ENCODE results near the gene P2RY12.
A peak's percentile ranks its signal among the peaks of the same experiment; 100 is the strongest.
"Not testable (repeated sequence)": the region's sequence is repeated elsewhere in the genome, so short reads cannot be mapped to it uniquely, and the experiment has no call there.

The P2RY12 gene

DNA sequence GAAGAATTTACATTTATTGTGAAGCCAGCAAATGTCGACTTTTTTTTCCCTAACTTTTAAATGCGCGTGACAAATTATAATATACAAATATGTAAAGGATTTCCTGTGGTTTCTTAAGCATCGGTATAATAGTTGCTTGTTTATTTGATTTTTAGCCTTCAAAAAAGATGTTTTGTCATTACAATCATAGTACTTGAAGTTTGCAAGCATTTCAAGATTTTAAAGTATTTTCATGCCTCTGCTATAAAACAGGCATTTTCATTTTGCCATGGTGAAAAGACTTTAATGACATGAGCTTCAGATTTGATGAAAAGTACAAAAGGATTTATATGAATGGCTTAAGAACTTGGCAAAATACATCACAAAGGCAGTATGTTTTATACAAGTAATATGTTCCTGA is 9.4 kb upstream of the P2RY12 start:
- Histone ChIP-seq H3K36me3 (ENCODE audit: insufficient read depth, insufficient read length, low read length) (no peaks in the 10 kb centered on the region), H3K4me3 (ENCODE audit: insufficient read length, low read depth) (no peak overlapping the region), H3K27me3 (ENCODE audit: insufficient read depth, insufficient read length) (no peaks in the 10 kb centered on the region), H3K4me1 (ENCODE audit: insufficient read depth, insufficient read length) (no peaks in the 10 kb centered on the region), H3K9ac (ENCODE audit: insufficient read length, low read depth) (no peak overlapping the region), H3K9me3 (ENCODE audit: insufficient read depth, low read length) (peaks cover 12% of the 10 kb centered on the region)
- TF ChIP-seq YY1 (IDR thresholded peaks at IDR 0.05; ENCODE audit: insufficient read depth, insufficient read length), result no peak
- TF ChIP-seq ZNF274 (IDR thresholded peaks at IDR 0.05; ENCODE audit: low read depth, low read length), result no peak
- TF ChIP-seq SUZ12 (IDR thresholded peaks at IDR 0.05; ENCODE audit: extremely low read depth, insufficient read depth, insufficient read length), result no peak
- DNase-seq (ENCODE audit: low read depth, low spot score), result no peak

DNA sequence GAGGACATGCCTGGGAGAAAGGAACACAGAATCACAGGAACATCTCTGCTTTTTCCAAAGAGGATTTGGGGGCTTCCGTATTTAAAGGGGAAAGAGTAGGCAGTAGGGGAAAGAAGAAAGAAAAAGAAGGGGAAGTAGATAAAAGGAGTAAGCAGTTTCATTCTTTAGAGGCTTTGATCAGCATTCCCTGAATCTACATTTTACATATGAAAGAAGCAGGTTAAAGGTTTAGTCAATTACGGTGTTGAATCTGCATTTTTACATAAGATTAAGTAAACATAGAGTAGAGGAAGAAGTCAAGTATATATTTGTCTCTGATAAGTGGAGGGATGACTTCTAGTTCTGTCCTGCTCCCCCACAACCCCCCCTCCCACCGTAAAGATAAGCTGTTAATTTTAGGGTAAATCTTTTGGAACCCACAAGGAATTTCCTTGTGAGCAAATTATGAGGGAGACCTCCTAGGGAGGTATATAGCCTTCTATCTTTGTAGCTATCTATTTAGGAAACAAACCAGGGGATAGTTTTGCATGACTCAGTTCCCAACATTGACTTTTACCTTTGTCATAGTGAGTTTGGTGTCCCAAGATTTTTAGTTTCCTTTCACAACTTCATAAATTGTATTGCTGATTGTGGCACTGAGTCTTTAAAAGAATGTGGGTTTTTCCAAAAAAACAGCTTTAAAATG is 8.7 kb upstream of the P2RY12 start:
- H3K4me3 ChIP-seq (ENCODE audit: insufficient read length, low read depth), result no peak overlapping the region
- peaks cover 12% of the 10 kb centered on the region for H3K9me3 ChIP-seq (ENCODE audit: insufficient read depth, low read length)
- H3K4me1 ChIP-seq (ENCODE audit: insufficient read depth, insufficient read length), result no peaks in the 10 kb centered on the region
- peak; percentile 43 for DNase-seq (ENCODE audit: low read depth, low spot score)
- no peaks in the 10 kb centered on the region for H3K27me3 ChIP-seq (ENCODE audit: insufficient read depth, insufficient read length)
- H3K9ac ChIP-seq (ENCODE audit: insufficient read length, low read depth), result no peak overlapping the region
- no peaks in the 10 kb centered on the region for H3K36me3 ChIP-seq (ENCODE audit: insufficient read depth, insufficient read length, low read length)
- no peak for TF ChIP-seq ZNF274 (IDR thresholded peaks at IDR 0.05; ENCODE audit: low read depth, low read length)
- TF ChIP-seq SUZ12 (IDR thresholded peaks at IDR 0.05; ENCODE audit: extremely low read depth, insufficient read depth, insufficient read length), result no peak
- no peak for TF ChIP-seq YY1 (IDR thresholded peaks at IDR 0.05; ENCODE audit: insufficient read depth, insufficient read length)

DNA sequence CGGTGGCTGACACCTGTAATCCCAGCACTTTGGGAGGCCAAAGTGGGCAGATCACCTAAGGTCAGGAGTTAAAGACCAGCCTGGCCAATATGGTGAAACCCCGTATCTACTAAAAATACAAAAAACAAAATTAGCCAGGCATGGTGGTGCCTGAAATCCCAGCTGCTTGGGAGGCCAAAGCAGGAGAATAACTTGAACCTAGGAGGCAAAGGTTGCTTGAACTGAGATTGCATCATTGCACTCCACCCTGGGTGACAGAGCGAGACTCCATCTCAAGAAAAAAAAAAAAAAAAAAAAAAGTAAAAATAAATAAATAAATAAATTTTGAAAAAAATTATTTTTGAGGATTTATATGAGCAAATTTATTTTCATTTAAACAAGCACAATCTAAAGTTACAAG is 7.6 kb upstream of the P2RY12 start:
- H3K4me3 ChIP-seq (ENCODE audit: insufficient read length, low read depth); H3K27me3 ChIP-seq (ENCODE audit: insufficient read depth, insufficient read length); H3K9ac ChIP-seq (ENCODE audit: insufficient read length, low read depth); DNase-seq (ENCODE audit: low read depth, low spot score); H3K36me3 ChIP-seq (ENCODE audit: insufficient read depth, insufficient read length, low read length); H3K4me1 ChIP-seq (ENCODE audit: insufficient read depth, insufficient read length): not testable (repeated sequence)
- H3K9me3 ChIP-seq (ENCODE audit: insufficient read depth, low read length), result peaks cover 12% of the 10 kb centered on the region

DNA sequence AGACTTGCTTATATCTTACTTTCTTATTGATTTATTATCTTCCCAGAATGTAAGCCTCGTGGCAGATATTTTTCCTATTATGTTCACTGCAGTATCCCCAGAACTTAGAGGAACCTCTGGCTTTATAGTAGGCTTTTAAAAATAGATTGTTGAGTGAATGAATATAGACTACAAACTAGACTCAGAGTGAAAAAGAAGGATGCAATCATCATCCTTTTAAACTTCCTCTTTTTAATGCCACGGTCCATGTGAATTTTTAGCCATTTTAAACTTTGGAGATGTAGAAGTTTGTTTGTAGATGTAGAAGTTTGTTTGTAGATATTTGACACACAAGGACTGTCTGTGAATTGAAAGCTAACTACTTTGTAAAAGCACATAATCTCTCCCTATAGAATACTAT is 7.2 kb upstream of the P2RY12 start:
- H3K9me3 ChIP-seq (ENCODE audit: insufficient read depth, low read length), result peaks cover 12% of the 10 kb centered on the region
- no peak overlapping the region for H3K9ac ChIP-seq (ENCODE audit: insufficient read length, low read depth)
- peaks cover 5% of the 10 kb centered on the region for H3K36me3 ChIP-seq (ENCODE audit: insufficient read depth, insufficient read length, low read length)
- TF ChIP-seq ZNF274 (IDR thresholded peaks at IDR 0.05; ENCODE audit: low read depth, low read length) (no peak), YY1 (IDR thresholded peaks at IDR 0.05; ENCODE audit: insufficient read depth, insufficient read length) (no peak), SUZ12 (IDR thresholded peaks at IDR 0.05; ENCODE audit: extremely low read depth, insufficient read depth, insufficient read length) (no peak)
- H3K27me3 ChIP-seq (ENCODE audit: insufficient read depth, insufficient read length), result no peaks in the 10 kb centered on the region
- no peaks in the 10 kb centered on the region for H3K4me1 ChIP-seq (ENCODE audit: insufficient read depth, insufficient read length)
- no peak for DNase-seq (ENCODE audit: low read depth, low spot score)
- H3K4me3 ChIP-seq (ENCODE audit: insufficient read length, low read depth), result no peak overlapping the region

DNA sequence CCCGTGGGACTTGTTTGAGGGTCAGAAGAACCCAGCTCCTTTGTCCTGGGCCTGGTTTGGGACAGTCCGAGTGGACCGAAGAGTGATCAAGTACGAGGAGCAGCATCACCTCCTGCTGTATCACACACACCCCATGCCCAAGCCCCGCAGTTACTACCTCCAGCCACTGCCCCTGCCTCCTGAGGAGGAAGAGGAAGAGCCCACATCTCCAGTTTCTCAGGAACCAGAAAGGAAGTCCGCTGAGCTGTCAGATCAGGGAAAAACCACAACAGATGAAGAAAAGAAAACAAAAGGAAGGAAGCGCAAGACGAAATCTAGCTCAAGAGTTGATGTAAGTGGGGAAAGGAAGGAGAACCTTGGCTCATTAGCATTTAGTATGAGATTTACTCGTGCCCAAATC is 3.3 kb upstream of the P2RY12 start:
- no peak for DNase-seq (ENCODE audit: low read depth, low spot score)
- Histone ChIP-seq H3K9ac (ENCODE audit: insufficient read length, low read depth) (no peak overlapping the region), H3K4me3 (ENCODE audit: insufficient read length, low read depth) (no peak overlapping the region), H3K27me3 (ENCODE audit: insufficient read depth, insufficient read length) (no peaks in the 10 kb centered on the region), H3K9me3 (ENCODE audit: insufficient read depth, low read length) (peaks cover 12% of the 10 kb centered on the region), H3K36me3 (ENCODE audit: insufficient read depth, insufficient read length, low read length) (peaks cover 8% of the 10 kb centered on the region), H3K4me1 (ENCODE audit: insufficient read depth, insufficient read length) (no peaks in the 10 kb centered on the region)
- TF ChIP-seq ZNF274 (IDR thresholded peaks at IDR 0.05; ENCODE audit: low read depth, low read length), result no peak

DNA sequence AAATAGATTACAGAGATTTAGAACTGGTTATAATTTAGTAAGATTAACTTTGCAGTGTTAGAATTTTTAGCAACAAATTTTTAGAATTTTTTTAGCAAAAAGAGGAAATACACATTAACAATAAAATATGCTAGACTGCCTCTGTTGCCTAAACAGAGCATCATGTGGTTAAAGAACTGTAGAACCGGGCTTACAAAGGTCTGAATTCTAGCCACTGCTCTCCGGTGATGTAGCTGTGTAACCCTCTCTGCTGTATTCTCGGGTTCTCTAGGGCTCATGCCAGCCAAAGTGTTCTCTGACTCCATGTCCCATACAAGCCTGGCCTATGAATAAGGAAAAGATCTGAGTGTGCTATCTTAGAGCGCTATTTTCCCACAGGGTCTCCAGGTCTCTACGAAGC is 2.9 kb upstream of the P2RY12 start:
- H3K9me3 ChIP-seq (ENCODE audit: insufficient read depth, low read length), result peaks cover 12% of the 10 kb centered on the region
- no peaks in the 10 kb centered on the region for H3K4me1 ChIP-seq (ENCODE audit: insufficient read depth, insufficient read length)
- peaks cover 8% of the 10 kb centered on the region for H3K36me3 ChIP-seq (ENCODE audit: insufficient read depth, insufficient read length, low read length)
- no peaks in the 10 kb centered on the region for H3K27me3 ChIP-seq (ENCODE audit: insufficient read depth, insufficient read length)
- H3K4me3 ChIP-seq (ENCODE audit: insufficient read length, low read depth), result no peak overlapping the region
- DNase-seq (ENCODE audit: low read depth, low spot score), result no peak
- no peak for TF ChIP-seq SUZ12 (IDR thresholded peaks at IDR 0.05; ENCODE audit: extremely low read depth, insufficient read depth, insufficient read length)
- H3K9ac ChIP-seq (ENCODE audit: insufficient read length, low read depth), result no peak overlapping the region

DNA sequence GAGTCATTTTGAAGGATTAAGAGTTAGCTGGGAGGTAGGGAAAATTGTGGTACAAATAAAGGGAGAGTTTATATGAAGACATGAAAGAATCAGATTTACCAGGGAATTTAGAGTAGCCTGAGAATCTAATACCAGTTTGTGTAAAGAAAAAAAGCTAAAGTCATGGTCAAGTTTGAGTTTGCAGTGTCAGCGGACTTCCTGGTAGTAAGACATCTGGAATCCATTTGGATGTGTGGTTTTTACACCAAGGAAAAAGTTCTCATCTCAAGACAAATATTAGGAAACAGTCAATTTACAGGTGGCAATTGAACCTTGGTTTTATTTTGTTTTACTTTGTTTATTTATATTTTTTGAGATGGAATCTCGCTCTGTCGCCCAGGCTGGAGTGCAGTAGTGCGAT is 1.5 kb upstream of the P2RY12 start:
- DNase-seq (ENCODE audit: low read depth, low spot score), result no peak
- TF ChIP-seq SUZ12 (IDR thresholded peaks at IDR 0.05; ENCODE audit: extremely low read depth, insufficient read depth, insufficient read length) (no peak), ZNF274 (IDR thresholded peaks at IDR 0.05; ENCODE audit: low read depth, low read length) (no peak), YY1 (IDR thresholded peaks at IDR 0.05; ENCODE audit: insufficient read depth, insufficient read length) (no peak)
- Histone ChIP-seq H3K4me1 (ENCODE audit: insufficient read depth, insufficient read length) (no peaks in the 10 kb centered on the region), H3K9ac (ENCODE audit: insufficient read length, low read depth) (no peak overlapping the region), H3K36me3 (ENCODE audit: insufficient read depth, insufficient read length, low read length) (peaks cover 8% of the 10 kb centered on the region), H3K4me3 (ENCODE audit: insufficient read length, low read depth) (no peak overlapping the region), H3K9me3 (ENCODE audit: insufficient read depth, low read length) (peaks cover 5% of the 10 kb centered on the region), H3K27me3 (ENCODE audit: insufficient read depth, insufficient read length) (no peaks in the 10 kb centered on the region)

DNA sequence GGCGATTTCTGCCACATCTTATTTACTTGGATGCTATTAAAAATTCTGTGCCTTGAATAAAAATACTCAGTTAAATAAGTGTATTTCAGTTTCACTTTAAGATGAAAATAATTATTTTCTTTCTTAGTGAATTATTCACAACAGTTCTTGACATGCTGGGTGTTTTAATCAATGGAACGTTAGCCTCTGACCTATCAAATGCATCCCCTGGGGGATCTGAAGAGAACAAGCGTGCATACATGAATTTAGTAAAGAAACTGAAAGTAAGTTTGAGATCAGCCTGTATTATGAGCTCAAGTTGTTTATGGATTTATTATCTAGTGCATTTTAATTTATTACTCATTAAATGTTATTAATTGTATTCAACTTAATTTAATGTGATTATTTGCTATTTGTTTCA is 597 bp downstream of the P2RY12 start:
- Histone ChIP-seq H3K9ac (ENCODE audit: insufficient read length, low read depth) (no peak overlapping the region), H3K4me1 (ENCODE audit: insufficient read depth, insufficient read length) (no peaks in the 10 kb centered on the region), H3K27me3 (ENCODE audit: insufficient read depth, insufficient read length) (no peaks in the 10 kb centered on the region), H3K9me3 (ENCODE audit: insufficient read depth, low read length) (no peaks in the 10 kb centered on the region), H3K4me3 (ENCODE audit: insufficient read length, low read depth) (no peak overlapping the region), H3K36me3 (ENCODE audit: insufficient read depth, insufficient read length, low read length) (peaks cover 8% of the 10 kb centered on the region)
- TF ChIP-seq ZNF274 (IDR thresholded peaks at IDR 0.05; ENCODE audit: low read depth, low read length) (no peak), SUZ12 (IDR thresholded peaks at IDR 0.05; ENCODE audit: extremely low read depth, insufficient read depth, insufficient read length) (no peak), YY1 (IDR thresholded peaks at IDR 0.05; ENCODE audit: insufficient read depth, insufficient read length) (no peak)
- DNase-seq (ENCODE audit: low read depth, low spot score), result no peak
